CD14-positive monocyte (primary cell): ENCODE data around the gene TBC1D32. TPM values are rescaled to one million over a fixed set of nuclear protein-coding genes. Genes with fewer than 3 reads are reported as not detected.

Source experiments
- DNase-seq, 3 donors: peaks; one replicate each; pipeline ENCODE4 v3.0.0-alpha.2; 2011 to 2022
- H2AFZ ChIP-seq: 2 replicates; pipeline ENCODE4 v1.6.0; 2012; ENCODE audit warnings: mild to moderate bottlenecking, low read depth, low read length, inconsistent platforms; ENCODE audit not compliant: insufficient read depth, poor library complexity, severe bottlenecking
- H3K27ac ChIP-seq, 2 donors: 1 replicate in 1 of 2; 2 replicates in 1 of 2; pipeline ENCODE4 v1.5.1; 2012 to 2013; ENCODE audit warnings: low read length in 2 of 2, control low read depth in 1 of 2, inconsistent platforms in 1 of 2, low read depth in 1 of 2, mild to moderate bottlenecking in 1 of 2
- H3K27me3 ChIP-seq, 2 donors: one replicate each; pipeline versions ENCODE4 v1.6.0 to v1.6.1; 2011 to 2013; ENCODE audit warnings: low read length in 2 of 2; ENCODE audit not compliant: control insufficient read depth in 2 of 2, insufficient read depth in 2 of 2
- H3K36me3 ChIP-seq, 2 donors: replicated peaks in 1 of 2; 1 replicate in 1 of 2; 2 replicates in 1 of 2; pipeline versions ENCODE4 v1.5.1 to v1.6.1; 2012 to 2013; ENCODE audit warnings: low read length in 2 of 2, control low read depth in 1 of 2, inconsistent platforms in 1 of 2, mild to moderate bottlenecking in 1 of 2; ENCODE audit not compliant: insufficient read depth in 2 of 2, control insufficient read depth in 1 of 2
- H3K4me1 ChIP-seq, 2 donors: 1 replicate in 1 of 2; 2 replicates in 1 of 2; pipeline versions ENCODE4 v1.5.1 to v1.6.1; 2012 to 2013; ENCODE audit warnings: low read length in 2 of 2, control low read depth in 1 of 2, inconsistent platforms in 1 of 2, mild to moderate bottlenecking in 1 of 2, moderate library complexity in 1 of 2; ENCODE audit not compliant: insufficient read depth in 2 of 2, control insufficient read depth in 1 of 2
- H3K4me2 ChIP-seq: replicated peaks from 2 replicates; pipeline ENCODE3; 2012; ENCODE audit warnings: low read length, moderate library complexity, mild to moderate bottlenecking; ENCODE audit not compliant: poor library complexity, severe bottlenecking; ENCODE audit errors: extremely low read depth
- H3K4me3 ChIP-seq, 3 experiments: fragments of 200-600 bp in 1 of 3; sonication (generic) in 1 of 3; replicated peaks in 1 of 3; 1 replicate in 2 of 3; 2 replicates in 1 of 3; pipeline ENCODE4 v1.5.1; 2011 to 2013; ENCODE audit warnings: low read length in 3 of 3, mild to moderate bottlenecking in 3 of 3, control low read depth in 2 of 3, low read depth in 2 of 3, inconsistent platforms in 1 of 3, moderate library complexity in 1 of 3
- H3K79me2 ChIP-seq: 2 replicates; pipeline ENCODE4 v1.6.0; 2012; ENCODE audit warnings: mild to moderate bottlenecking, control low read depth, inconsistent platforms, low read length, moderate library complexity; ENCODE audit not compliant: insufficient read depth
- H3K9ac ChIP-seq: 2 replicates; pipeline ENCODE4 v1.6.0; 2017; ENCODE audit warnings: low read length, mild to moderate bottlenecking; ENCODE audit not compliant: insufficient read depth, poor library complexity, severe bottlenecking
- H3K9me3 ChIP-seq, 2 donors: replicated peaks in 1 of 2; 1 replicate in 1 of 2; 2 replicates in 1 of 2; pipeline versions ENCODE4 v1.5.1 to v1.6.1; 2012 to 2013; ENCODE audit warnings: low read length in 2 of 2, control low read depth in 1 of 2; ENCODE audit not compliant: control insufficient read depth in 1 of 2, insufficient read depth in 1 of 2
- H4K20me1 ChIP-seq: 2 replicates; pipeline ENCODE4 v1.6.0; 2012; ENCODE audit warnings: mild to moderate bottlenecking, low read length, control low read depth, moderate library complexity; ENCODE audit not compliant: insufficient read depth
- H3K27ac Mint-ChIP-seq, 7 donors: one replicate each; pipeline ENCODE4 v1.8.0; 2020; ENCODE audit warnings: mild to moderate bottlenecking in 7 of 7, mixed read lengths in 7 of 7, moderate library complexity in 6 of 7, inconsistent platforms in 2 of 7
- H3K27me3 Mint-ChIP-seq, 3 donors: one replicate each; pipeline ENCODE4 v1.8.0; 2021 to 2022; ENCODE audit warnings: low read depth in 3 of 3, mild to moderate bottlenecking in 3 of 3, mixed read lengths in 3 of 3, moderate library complexity in 3 of 3, inconsistent platforms in 1 of 3
- H3K36me3 Mint-ChIP-seq, 2 donors: one replicate each; pipeline ENCODE4 v1.8.0; 2020; ENCODE audit warnings: mixed read lengths in 2 of 2, inconsistent platforms in 1 of 2, mild to moderate bottlenecking in 1 of 2
- H3K4me1 Mint-ChIP-seq: one replicate; pipeline ENCODE4 v1.8.0; 2020; ENCODE audit warnings: mild to moderate bottlenecking, mixed read lengths
- H3K4me3 Mint-ChIP-seq, 2 donors: one replicate each; pipeline ENCODE4 v1.8.0; 2020; ENCODE audit warnings: mild to moderate bottlenecking in 2 of 2, mixed read lengths in 2 of 2, moderate library complexity in 1 of 2
- H3K9me3 Mint-ChIP-seq, 7 donors: one replicate each; pipeline ENCODE4 v1.8.0; 2020 to 2022; ENCODE audit warnings: mixed read lengths in 7 of 7, mild to moderate bottlenecking in 6 of 7, moderate library complexity in 6 of 7, inconsistent platforms in 2 of 7
- CTCF ChIP-seq: fragments of 200-600 bp; IDR thresholded peaks from one replicate; pipeline ENCODE4 v1.8.0; 2022; ENCODE audit warnings: antibody characterized with exemption, mild to moderate bottlenecking
- WGBS: methylation state at CpG from one replicate; pipeline ENCODE4 v1.1.5; 2013; ENCODE audit warnings: missing lambda C conversion rate; ENCODE audit not compliant: insufficient coverage; 5-methylcytosine and 5-hydroxymethylcytosine counted together
- intact Hi-C, 2 donors: fragments of 100-400 bp; cut with micrococcal nuclease; formaldehyde crosslinking; loops; one replicate each; pipeline versions ENCODE4 v1.15.0 to v1.15.1; 2023
- polyA plus RNA-seq, 3 donors: library from polyadenylated mRNA; depleted of rRNA in 1 of 3; unstranded in 2 of 3; stranded (reverse) in 1 of 3; fragments of 300-500 nt in 2 of 3; fragments of >200 nt in 1 of 3; fragmentation: Illumina TruSeq in 2 of 3; gene quantifications; 1 replicate in 2 of 3; 2 replicates in 1 of 3; pipeline ENCODE4 v1.2.3, GENCODE V29; 2012 to 2021

TBC1D32 gene
- polyA plus RNA-seq, 3 donors, result 0.23 to 0.64 TPM; not detected in 1

- H3K27me3 Mint-ChIP-seq, result peaks cover 0 to under 1% (median 0%) of the 10 kb centered on the region in 3 donors
- H3K36me3 Mint-ChIP-seq, result no peaks in the 10 kb centered on the region
- H3K9ac ChIP-seq, result no peak overlapping the region
- no peaks in the 10 kb centered on the region for H3K9me3 ChIP-seq
- H3K9me3 Mint-ChIP-seq, result peaks cover 0 to 3% (median 0%) of the 10 kb centered on the region in 7 donors
- no peaks in the 10 kb centered on the region for H3K79me2 ChIP-seq
- no peak overlapping the region for H2AFZ ChIP-seq
- H3K4me3 Mint-ChIP-seq, result no peak overlapping the region
- DNase-seq, result no peak
- no peak overlapping the region for H3K4me3 ChIP-seq
- no peak overlapping the region for H3K27ac Mint-ChIP-seq
- no peak overlapping the region for H3K27ac ChIP-seq
- no peak for TF ChIP-seq CTCF
- WGBS, result no CpG with 5 or more reads among the region's 3 CpGs
- H4K20me1 ChIP-seq, result no peaks in the 10 kb centered on the region
- H3K36me3 ChIP-seq, result no peaks in the 10 kb centered on the region
- H3K27me3 ChIP-seq, result peaks cover 0 to 2% of the 10 kb centered on the region in 2 donors
- H3K4me1 Mint-ChIP-seq, result no peaks in the 10 kb centered on the region
- intact Hi-C loops, result no loop called here
- H3K4me1 ChIP-seq, result no peaks in the 10 kb centered on the region
- H3K4me2 ChIP-seq, result no peak overlapping the region
Observed at GRCh38 chr6:121347484-121347883, 13.2 kb upstream of the TBC1D32 start.

GRCh38 chr6:121344539-121344938, 10.3 kb upstream of the TBC1D32 start:
- DNase-seq, result no peak
- Mint-ChIP-seq H3K9me3 (peaks cover 0 to 3% (median 0%) of the 10 kb centered on the region in 7 donors), H3K36me3 (no peaks in the 10 kb centered on the region), H3K27me3 (peaks cover 0 to 3% (median 0%) of the 10 kb centered on the region in 3 donors), H3K27ac (no peak overlapping the region), H3K4me1 (no peaks in the 10 kb centered on the region), H3K4me3 (no peak overlapping the region)
- Histone ChIP-seq H4K20me1 (no peaks in the 10 kb centered on the region), H3K79me2 (no peaks in the 10 kb centered on the region), H3K4me1 (no peaks in the 10 kb centered on the region), H3K9ac (no peak overlapping the region), H3K9me3 (no peaks in the 10 kb centered on the region), H3K36me3 (no peaks in the 10 kb centered on the region), H3K4me3 (no peak overlapping the region), H3K27ac (no peak overlapping the region), H3K27me3 (peaks cover 0 to 2% of the 10 kb centered on the region in 2 donors), H3K4me2 (no peak overlapping the region), H2AFZ (no peak overlapping the region)
- intact Hi-C loops, result no loop called here
- no peak for TF ChIP-seq CTCF
- WGBS, result no CpG with 5 or more reads among the region's 2 CpGs
